HG03565 (cell line): ENCODE measurements around the gene DDRGK1.
"Not testable (repeated sequence)": the region's sequence is repeated elsewhere in the genome, so short reads cannot be mapped to it uniquely, and the experiment has no call there.

ENCODE experiments used
- ATAC-seq: cut with Tn5 transposase; IDR thresholded peaks from one replicate; pipeline ENCODE4 v1.9.1; 2021; ENCODE audit warnings: mild to moderate bottlenecking, moderate library complexity; ENCODE audit not compliant: unreplicated experiment

DDRGK1 gene

DNA sequence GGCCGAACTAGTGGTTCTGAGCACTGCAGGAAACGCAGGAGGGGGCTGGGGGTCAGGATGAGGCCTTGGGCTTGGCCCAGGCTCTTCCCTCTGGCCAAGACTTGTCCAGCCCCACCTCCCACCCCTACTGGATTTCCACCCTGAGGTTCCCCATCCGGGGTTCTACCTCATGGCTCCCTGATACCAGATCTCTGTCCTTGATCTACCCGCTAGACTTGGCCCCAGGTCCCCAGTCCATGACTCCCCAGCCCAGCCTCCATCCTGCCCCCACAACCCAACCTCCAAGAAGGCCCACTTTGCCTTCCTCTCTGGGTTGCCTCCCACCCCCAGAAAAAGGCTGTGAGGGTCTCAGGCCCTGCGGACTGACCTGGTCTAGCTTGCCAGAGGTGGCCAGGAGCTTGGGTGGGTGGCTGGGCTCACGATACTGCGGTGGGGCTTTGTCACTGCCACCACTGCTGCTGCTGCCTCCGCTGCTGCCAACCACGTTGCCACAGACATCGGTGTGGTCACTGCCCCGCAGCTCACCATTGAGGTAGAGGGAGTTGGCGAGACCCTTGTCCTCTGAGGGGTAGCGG lies 38.1 kb downstream of the DDRGK1 start:
- no peak for ATAC-seq

DNA sequence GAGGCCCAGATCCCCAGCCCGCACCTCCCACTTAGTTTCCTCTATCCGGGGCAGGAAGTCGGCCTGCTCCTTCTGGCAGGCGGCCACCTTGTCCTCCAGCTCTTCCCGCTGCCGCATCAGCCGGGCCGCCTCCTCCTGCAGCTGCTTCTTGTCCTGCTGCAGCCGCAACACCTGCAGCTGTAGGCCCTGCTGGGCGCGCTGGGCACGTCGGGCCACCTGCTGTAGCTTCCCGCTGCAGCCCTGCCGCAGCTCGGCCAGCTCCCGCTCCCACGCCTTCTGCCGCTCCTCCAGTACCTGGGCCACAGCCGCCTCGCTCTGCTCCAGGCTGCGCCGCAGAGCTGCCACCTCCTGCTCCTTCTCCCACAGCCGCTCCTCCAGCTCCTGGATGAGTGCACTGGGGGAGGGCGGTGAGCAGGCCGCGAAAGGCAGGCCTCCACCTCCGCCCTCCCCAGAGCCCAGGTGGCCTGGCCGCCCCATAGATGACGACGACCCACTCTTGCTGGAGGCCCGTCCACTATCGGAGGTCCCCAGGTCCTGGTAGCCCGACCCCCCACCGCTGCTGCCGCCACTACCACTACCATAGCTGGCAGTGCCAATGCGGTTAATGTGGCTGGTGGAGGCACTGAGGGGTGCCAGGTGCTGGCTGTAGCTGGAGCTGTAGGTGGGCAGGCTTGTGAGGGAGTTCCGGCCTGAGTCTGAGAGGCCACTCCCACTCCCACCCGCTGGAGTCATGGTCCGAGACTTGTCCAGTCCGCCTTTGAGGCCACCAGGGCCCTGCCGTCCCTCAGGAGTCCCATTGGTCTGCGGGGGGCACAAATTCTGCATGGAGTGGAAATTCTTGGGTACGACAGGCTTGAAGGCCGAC lies 38.8 kb downstream of the DDRGK1 start:
- no peak for ATAC-seq

- ATAC-seq: no peak
These were observed 39.6 kb downstream of the DDRGK1 start for GRCh38 chr20:3164763-3165410.

DNA sequence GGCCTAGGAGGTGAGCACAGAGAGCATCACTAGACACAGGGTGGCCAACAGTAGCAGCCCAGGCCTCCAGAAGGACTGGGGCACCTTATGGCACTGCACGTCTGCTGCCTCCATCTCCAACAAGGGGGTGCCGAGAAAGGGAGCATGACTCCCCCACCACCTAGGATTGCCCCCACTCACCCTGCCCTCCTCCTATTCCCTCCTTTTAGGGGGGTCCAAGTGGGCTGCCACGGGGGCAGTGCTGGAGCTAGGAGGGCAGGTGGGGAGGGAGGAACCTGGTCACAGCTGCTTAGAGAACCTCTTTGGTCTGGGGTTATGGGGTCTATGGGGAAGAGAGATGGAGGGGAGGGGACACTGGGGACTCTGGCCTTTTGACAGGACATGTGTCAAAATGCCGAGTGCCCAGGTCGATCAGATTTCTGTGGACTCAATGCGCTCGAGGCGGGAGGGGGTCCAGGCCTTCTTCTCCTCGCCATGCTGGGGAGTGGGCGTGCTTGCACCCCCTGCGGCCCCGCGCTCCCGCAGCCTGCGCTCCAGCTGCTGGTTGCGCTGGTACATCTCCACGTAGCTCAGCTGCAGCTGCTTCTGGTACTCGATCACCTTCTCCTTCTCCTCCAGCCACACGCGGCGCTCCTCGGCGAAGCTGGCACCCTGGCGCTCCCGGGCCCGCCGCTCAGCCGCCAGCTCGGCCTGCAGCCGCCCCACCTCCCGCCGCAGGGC lies 40.3 kb downstream of the DDRGK1 start:
- no peak for ATAC-seq

- no peak for ATAC-seq
These were observed 41.1 kb downstream of the DDRGK1 start for GRCh38 chr20:3163099-3164042.

DNA sequence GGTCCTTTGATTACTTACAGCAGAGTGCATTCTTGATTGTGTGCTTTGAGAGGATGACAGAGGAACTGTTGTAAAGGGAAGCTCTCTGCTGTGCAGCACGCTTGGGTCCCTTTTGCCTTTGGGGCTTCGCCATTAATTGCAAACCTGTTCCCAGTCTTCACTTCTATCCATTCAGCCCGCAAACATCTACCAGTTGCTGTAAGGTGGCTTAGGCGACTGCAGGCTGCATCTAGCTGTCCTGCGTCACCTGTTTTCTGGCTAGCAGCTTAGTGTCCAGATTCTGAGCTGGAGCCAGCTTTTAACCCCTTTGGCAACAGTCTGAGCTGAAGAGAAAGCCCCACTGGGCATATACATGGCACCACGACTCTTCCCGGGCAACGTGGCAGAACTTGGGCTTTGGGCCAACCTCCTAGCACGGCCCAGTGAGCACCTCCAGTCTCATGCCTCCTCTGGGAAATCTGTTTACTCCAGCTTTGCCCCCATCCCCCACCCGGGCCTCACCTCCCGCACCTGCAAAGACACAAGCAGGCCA lies 42.3 kb downstream of the DDRGK1 start:
- ATAC-seq: no peak

- ATAC-seq: no peak
These were observed 43.0 kb downstream of the DDRGK1 start for GRCh38 chr20:3161316-3162079.

GRCh38 chr20:3160418-3160817 lies 44.1 kb downstream of the DDRGK1 start:
- ATAC-seq: no peak

GRCh38 chr20:3158968-3159431 lies 45.5 kb downstream of the DDRGK1 start:
- no peak for ATAC-seq

DNA sequence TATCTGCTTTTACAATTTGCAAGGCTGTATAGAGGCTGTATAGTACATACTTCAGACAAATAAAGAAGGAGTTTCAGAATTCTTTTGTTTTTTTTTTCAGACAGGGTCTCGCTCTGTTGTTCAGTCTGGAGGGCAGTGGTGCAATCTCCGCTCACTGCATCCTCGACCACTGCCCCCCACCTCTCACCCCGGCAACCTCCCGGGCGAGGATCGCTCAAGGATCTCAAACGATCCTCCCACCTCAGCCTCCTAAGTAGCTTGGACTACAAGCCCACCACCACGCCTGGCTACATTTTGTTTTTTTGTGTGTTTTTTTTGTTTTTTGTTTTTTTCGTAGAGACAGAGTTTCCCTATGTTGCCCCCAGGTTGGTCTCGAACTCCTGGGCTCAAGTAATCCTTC lies 46.7 kb downstream of the DDRGK1 start:
- ATAC-seq: no peak

DNA sequence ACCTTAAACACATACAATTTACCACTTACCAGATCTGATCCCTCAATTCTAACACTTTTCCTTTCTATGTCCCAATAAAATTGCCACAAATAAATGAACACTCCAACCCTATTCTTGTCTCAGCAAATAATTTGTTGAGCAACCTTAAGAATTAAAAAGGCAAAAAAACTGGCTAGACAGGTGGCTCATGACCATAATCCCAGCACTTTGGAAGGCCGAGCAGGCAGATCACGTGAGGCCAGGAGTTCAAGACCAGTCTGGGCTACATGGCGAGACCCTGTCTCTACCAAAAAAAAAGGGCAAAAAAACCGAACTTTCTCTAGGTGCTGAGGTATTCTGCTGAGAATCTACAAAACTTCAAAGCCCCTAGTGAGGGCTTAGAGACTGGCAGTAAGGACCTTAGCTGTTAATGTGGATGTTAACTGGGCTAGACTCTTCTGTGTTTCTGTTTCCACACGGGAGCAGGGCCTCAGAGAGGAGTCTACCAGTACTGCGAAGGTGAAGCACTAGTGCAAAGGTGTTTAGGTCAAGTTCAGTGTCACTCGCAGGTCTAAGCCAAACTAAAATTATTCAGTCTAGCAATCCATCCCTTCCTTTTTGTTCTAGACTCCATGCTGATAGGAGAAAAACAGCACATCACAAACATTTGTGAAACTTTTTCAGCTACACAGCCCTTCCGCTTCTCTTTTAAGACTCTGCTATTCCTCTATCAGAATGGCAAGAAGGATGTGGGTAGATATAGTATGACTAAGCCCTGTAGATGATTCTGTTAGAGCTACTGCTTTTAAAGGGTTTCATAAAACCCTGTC lies 47.5 kb downstream of the DDRGK1 start:
- peak; percentile 63 for ATAC-seq

DNA sequence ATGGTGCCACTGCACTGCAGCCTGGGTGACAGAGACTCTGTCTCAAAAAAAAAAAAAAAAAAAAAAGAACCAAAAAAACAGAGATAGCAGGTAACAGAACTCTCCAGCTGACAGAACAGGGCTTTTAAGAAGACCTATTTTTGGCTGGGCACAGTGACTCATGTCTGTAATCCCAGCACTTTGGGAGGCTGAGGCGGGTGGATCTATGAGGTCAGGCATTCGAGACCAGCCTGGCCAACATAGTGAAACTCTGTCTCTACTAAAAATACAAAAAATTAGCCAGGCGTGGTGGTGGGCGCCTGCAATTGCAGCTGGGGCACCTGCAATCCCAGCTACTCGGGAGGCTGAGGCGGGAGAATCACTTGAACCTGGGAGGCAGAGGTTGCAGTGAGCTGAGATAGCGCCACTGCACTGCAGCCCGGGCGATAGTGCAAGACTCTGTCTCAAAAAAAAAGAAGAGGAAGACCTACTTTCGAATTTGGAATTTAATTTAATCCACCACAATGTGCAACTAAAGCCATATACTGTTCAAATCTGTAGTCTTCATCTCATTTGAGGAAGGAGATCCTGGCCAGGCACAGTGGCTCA lies 52.3 kb downstream of the DDRGK1 start:
- ATAC-seq: not testable (repeated sequence)

GRCh38 chr20:3150908-3151307 lies 53.6 kb downstream of the DDRGK1 start:
- no peak for ATAC-seq

DNA sequence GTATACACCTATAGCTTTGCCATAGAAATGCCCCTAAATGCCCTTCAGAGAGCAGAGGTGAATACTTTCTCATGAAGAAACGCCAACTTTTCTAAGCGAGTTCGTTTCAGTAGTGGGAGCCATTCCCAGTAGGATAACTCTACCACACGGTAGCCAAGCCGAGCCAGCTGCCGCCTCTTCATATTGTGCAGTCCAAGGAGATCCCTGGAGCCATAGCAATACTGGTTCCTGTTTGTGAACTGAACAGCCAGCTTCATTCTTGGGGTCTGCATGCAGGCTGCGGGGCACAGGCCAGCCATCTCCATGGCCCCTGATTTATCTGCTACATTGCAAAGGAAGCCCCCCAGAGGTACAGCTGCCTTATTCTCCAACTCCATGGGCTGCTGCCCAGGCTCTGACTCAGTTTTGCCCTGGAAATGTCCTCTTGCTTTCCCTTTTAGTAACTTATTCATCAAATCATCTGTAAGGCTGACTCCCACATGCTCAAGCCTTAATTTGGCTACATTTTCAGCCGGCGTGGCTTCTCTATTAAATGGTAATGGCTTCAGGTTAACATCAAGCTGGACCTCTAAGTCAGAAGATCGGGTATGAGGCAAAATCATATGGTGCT lies 57.6 kb downstream of the DDRGK1 start:
- ATAC-seq: no peak

DNA sequence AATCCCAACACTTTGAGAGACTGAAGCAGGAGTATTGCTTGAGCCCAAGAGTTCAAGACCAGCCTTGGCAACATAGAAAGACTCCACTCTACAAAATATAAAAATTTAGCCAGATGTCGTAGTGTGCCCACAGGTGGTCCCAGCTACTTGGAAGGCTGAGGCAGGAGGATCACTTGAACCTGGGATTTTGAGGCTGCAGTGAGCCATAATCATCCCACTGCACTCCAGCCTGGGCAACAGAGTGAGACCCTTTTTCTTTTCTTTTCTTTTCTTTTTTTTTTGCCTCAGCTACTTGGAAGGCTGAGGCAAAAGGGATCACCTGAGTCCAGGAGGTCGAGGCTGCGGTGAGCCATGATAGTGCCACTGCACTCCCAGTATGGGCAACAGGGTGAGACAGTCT lies 62.7 kb downstream of the DDRGK1 start:
- ATAC-seq: no peak
